Suprapubic skin (tissue), 4 donors: Measurements from ENCODE around the gene CASP9.

Experiments
- EP300 ChIP-seq: sonication (generic); formaldehyde crosslinking; IDR thresholded peaks from one replicate; pipeline ENCODE4 v1.6.1; 2017; ENCODE audit warnings: antibody characterized with exemption
- POLR2A ChIP-seq, 2 donors: fragments of 450-650 bp; IDR thresholded peaks; one replicate each; pipeline ENCODE4 v1.6.1; 2017; ENCODE audit warnings: antibody characterized with exemption in 2 of 2, mild to moderate bottlenecking in 2 of 2, moderate library complexity in 2 of 2
- POLR2AphosphoS5 ChIP-seq, 3 donors: sonication (generic); formaldehyde crosslinking; IDR thresholded peaks; one replicate each; pipeline ENCODE4 v1.6.1; 2017; ENCODE audit warnings: antibody characterized with exemption in 3 of 3
- TF ChIP-seq, protein P1 (sequence below), 2 donors: fragments of 200-600 bp in 1 of 2; fragments of 450-650 bp in 1 of 2; sonication (generic) in 1 of 2; IDR thresholded peaks; one replicate each; pipeline ENCODE4 v1.5.1; 2016 to 2019; ENCODE audit warnings: antibody characterized with exemption in 2 of 2, mild to moderate bottlenecking in 1 of 2, moderate library complexity in 1 of 2

- TF ChIP-seq POLR2A (IDR thresholded peaks at IDR 0.05) (no peak), POLR2AphosphoS5 (IDR thresholded peaks at IDR 0.05) (no peak), EP300 (no peak)
- TF ChIP-seq, protein P1, sequence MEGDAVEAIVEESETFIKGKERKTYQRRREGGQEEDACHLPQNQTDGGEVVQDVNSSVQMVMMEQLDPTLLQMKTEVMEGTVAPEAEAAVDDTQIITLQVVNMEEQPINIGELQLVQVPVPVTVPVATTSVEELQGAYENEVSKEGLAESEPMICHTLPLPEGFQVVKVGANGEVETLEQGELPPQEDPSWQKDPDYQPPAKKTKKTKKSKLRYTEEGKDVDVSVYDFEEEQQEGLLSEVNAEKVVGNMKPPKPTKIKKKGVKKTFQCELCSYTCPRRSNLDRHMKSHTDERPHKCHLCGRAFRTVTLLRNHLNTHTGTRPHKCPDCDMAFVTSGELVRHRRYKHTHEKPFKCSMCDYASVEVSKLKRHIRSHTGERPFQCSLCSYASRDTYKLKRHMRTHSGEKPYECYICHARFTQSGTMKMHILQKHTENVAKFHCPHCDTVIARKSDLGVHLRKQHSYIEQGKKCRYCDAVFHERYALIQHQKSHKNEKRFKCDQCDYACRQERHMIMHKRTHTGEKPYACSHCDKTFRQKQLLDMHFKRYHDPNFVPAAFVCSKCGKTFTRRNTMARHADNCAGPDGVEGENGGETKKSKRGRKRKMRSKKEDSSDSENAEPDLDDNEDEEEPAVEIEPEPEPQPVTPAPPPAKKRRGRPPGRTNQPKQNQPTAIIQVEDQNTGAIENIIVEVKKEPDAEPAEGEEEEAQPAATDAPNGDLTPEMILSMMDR (IDR thresholded peaks at IDR 0.05): no peak
Observed at GRCh38 chr1:15531003-15531402, 7.0 kb upstream of the CASP9 start.
